Vagina (tissue), 2 donors: Measurements from ENCODE around the gene INTS2. TPM values are rescaled to one million over a fixed set of nuclear protein-coding genes. Genes with fewer than 3 reads are reported as not detected.

Source experiments
- DNase-seq, 2 donors: peaks; one replicate each; pipeline ENCODE4 v3.0.0-alpha.2; 2017; ENCODE audit errors: extremely low spot score in 2 of 2
- H3K27ac ChIP-seq: fragments of 200-600 bp; sonication (generic); one replicate; pipeline ENCODE4 v1.5.1; 2019
- H3K27me3 ChIP-seq: fragments of 200-600 bp; sonication (generic); one replicate; pipeline ENCODE4 v1.5.1; 2019
- H3K36me3 ChIP-seq, 2 donors: fragments of 200-600 bp; sonication (generic); one replicate each; pipeline ENCODE4 v1.5.1; 2017 to 2019
- H3K4me1 ChIP-seq: fragments of 200-600 bp; sonication (generic); one replicate; pipeline ENCODE4 v1.5.1; 2019
- H3K4me3 ChIP-seq, 2 donors: fragments of 200-600 bp; sonication (generic); 1 replicate in 1 of 2; 2 replicates in 1 of 2; pipeline ENCODE4 v1.5.1; 2016 to 2019
- H3K9me3 ChIP-seq: fragments of 200-600 bp; sonication (generic); one replicate; pipeline ENCODE4 v1.5.1; 2019
- CTCF ChIP-seq, 3 experiments: fragments of 450-650 bp in 2 of 3; fragments of 200-600 bp in 1 of 3; sonication (generic) in 1 of 3; IDR thresholded peaks; one replicate each; pipeline ENCODE4 v1.5.1; 2017 to 2019; ENCODE audit warnings: antibody characterized with exemption in 3 of 3, mild to moderate bottlenecking in 2 of 3, moderate library complexity in 2 of 3
- POLR2A ChIP-seq, 2 donors: fragments of 450-650 bp; IDR thresholded peaks; one replicate each; pipeline ENCODE4 v1.6.1; 2017; ENCODE audit warnings: antibody characterized with exemption in 2 of 2, mild to moderate bottlenecking in 2 of 2, moderate library complexity in 2 of 2
- POLR2AphosphoS5 ChIP-seq, 2 donors: sonication (generic); formaldehyde crosslinking; IDR thresholded peaks; one replicate each; pipeline ENCODE4 v1.9.0; 2017; ENCODE audit warnings: antibody characterized with exemption in 2 of 2, mild to moderate bottlenecking in 2 of 2, low read depth in 1 of 2; ENCODE audit not compliant: insufficient read depth in 1 of 2
- intact Hi-C: fragments of 100-400 bp; cut with DNase I; formaldehyde crosslinking; loops from one replicate; pipeline ENCODE4 v1.15.1; 2023
- total RNA-seq: library from RNA; depleted of rRNA; stranded (reverse); fragments of >200 nt; gene quantifications from one replicate; pipeline ENCODE4 v1.2.3, GENCODE V29; 2016

The INTS2 gene
- total RNA-seq, 1 donor from 2014 or later = 12.8 TPM

DNA sequence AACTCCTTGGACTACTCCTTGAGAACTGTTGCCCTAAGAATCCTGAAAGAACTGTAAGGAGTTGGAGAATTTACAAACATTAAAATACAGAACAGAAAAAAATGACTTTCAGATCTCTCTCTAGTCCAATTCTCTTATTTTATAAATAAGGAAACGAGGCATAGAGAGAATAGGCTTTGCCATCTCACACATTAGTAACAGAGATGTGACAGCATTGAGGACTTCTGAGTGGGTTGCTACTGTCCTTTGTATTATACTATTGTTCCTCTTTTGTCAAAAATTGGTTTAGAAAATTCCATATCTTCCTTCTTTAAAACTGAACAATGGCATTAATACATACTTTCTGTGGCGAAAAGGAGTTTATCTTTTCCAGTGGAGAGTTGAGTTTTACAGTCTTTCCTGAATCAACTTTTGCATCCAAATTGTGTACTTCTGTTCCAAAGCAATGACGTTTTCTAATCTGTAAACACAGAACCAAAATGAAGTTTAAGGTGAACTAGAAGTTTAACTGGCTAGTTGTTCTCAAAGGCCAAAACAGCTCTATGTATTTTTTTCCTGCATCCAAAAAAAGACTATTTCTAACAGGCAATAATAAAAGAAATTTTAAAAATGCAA is 80.9 kb downstream of the INTS2 start:
- TF ChIP-seq CTCF (IDR thresholded peaks at IDR 0.05) (no peak), POLR2A (IDR thresholded peaks at IDR 0.05) (no peak), POLR2AphosphoS5 (IDR thresholded peaks at IDR 0.05; ENCODE audit: insufficient read depth in 1 of 2, low read depth in 1 of 2) (no peak)
- intact Hi-C loops = no loop called here
- Histone ChIP-seq H3K4me3 (no peak overlapping the region), H3K27me3 (no peaks in the 10 kb centered on the region), H3K27ac (no peak overlapping the region), H3K4me1 (no peaks in the 10 kb centered on the region), H3K9me3 (no peaks in the 10 kb centered on the region), H3K36me3 (no peaks in the 10 kb centered on the region)
- no peak for DNase-seq

- Histone ChIP-seq H3K36me3 (no peaks in the 10 kb centered on the region), H3K4me1 (no peaks in the 10 kb centered on the region), H3K9me3 (no peaks in the 10 kb centered on the region), H3K4me3 (no peak overlapping the region), H3K27ac (no peak overlapping the region), H3K27me3 (no peaks in the 10 kb centered on the region)
- DNase-seq = no peak
- intact Hi-C loops = no loop called here
- no peak for TF ChIP-seq POLR2A (IDR thresholded peaks at IDR 0.05)
- TF ChIP-seq CTCF (IDR thresholded peaks at IDR 0.05) = no peak
Observed at GRCh38 chr17:61846088-61846487, 81.7 kb downstream of the INTS2 start.

DNA sequence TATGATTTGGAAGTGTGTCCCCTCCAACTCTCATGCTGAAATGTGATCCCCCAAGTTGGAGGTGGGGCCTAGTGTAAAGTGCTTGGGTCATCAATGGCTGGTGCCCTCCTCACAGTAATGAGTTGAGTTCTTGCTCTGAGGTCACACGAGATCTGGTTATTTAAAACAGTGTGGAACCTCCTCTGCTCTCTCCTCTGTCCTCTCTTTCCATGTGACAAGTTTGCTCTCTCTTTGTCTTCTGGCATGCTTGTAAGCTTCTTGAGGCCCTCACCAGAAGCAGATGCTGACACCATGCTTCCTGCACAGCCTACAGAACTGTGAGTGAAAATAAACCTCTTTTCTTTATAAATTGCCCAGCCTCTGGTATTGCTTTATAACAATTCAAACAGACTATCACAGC is 84.3 kb downstream of the INTS2 start:
- Histone ChIP-seq H3K27me3 (no peaks in the 10 kb centered on the region), H3K4me3 (no peak overlapping the region), H3K27ac (no peak overlapping the region), H3K9me3 (no peaks in the 10 kb centered on the region), H3K36me3 (no peaks in the 10 kb centered on the region), H3K4me1 (no peaks in the 10 kb centered on the region)
- DNase-seq = no peak
- intact Hi-C loops = no loop called here
- TF ChIP-seq POLR2A (IDR thresholded peaks at IDR 0.05) = no peak
- TF ChIP-seq CTCF (IDR thresholded peaks at IDR 0.05) = no peak
- no peak for TF ChIP-seq POLR2AphosphoS5 (IDR thresholded peaks at IDR 0.05; ENCODE audit: insufficient read depth in 1 of 2, low read depth in 1 of 2)

DNA sequence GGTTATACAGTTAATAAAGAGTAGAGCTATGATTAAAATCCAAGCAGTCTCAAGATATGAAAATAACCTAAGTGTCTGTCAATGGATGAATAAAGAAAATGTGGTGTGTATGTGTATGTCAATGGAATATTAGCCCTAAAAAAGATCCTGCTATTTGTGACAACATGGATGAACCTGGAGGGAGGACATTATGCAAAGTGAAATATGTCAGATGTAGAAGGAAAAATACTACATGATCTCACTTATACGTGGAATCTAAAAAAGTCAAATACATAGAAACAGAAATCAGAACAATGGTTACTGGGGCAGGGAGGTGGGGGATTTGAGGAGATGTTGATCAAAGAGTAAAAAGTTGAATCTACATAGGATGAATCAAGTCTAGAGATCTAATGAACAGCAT is 84.9 kb downstream of the INTS2 start:
- DNase-seq = no peak
- TF ChIP-seq POLR2A (IDR thresholded peaks at IDR 0.05) (no peak), CTCF (IDR thresholded peaks at IDR 0.05) (no peak), POLR2AphosphoS5 (IDR thresholded peaks at IDR 0.05; ENCODE audit: insufficient read depth in 1 of 2, low read depth in 1 of 2) (no peak)
- Histone ChIP-seq H3K36me3 (no peaks in the 10 kb centered on the region), H3K9me3 (no peaks in the 10 kb centered on the region), H3K27ac (no peak overlapping the region), H3K4me3 (no peak overlapping the region), H3K4me1 (no peaks in the 10 kb centered on the region), H3K27me3 (no peaks in the 10 kb centered on the region)
- intact Hi-C loops = no loop called here

GRCh38 chr17:61839300-61839786 is 88.4 kb downstream of the INTS2 start:
- no peaks in the 10 kb centered on the region for H3K9me3 ChIP-seq
- no peak overlapping the region for H3K4me3 ChIP-seq
- H3K27me3 ChIP-seq = no peaks in the 10 kb centered on the region
- no peak for DNase-seq
- TF ChIP-seq POLR2AphosphoS5 (IDR thresholded peaks at IDR 0.05; ENCODE audit: insufficient read depth in 1 of 2, low read depth in 1 of 2) = no peak
- TF ChIP-seq POLR2A (IDR thresholded peaks at IDR 0.05) = no peak
- no peak for TF ChIP-seq CTCF (IDR thresholded peaks at IDR 0.05)
- intact Hi-C loops = no loop called here
- H3K36me3 ChIP-seq = no peaks in the 10 kb centered on the region
- no peak overlapping the region for H3K27ac ChIP-seq
- H3K4me1 ChIP-seq = no peaks in the 10 kb centered on the region
